Activated gamma-delta T cell treated with Interleukin-2 at 50 U/mL for 16 hours (primary cell): ENCODE results near the gene FAM50A.
A peak's percentile ranks its signal among the peaks of the same experiment; 100 is the strongest.

ENCODE experiments used
- DNase-seq: peaks from one replicate; pipeline ENCODE4 v3.0.0-alpha.2; 2020

The FAM50A gene

GRCh38 chrX:154417157-154417556 lies 26.8 kb upstream of the FAM50A start:
- DNase-seq, result no peak

- no peak for DNase-seq
Observed at GRCh38 chrX:154419189-154419588, 24.8 kb upstream of the FAM50A start.

GRCh38 chrX:154419688-154420401 lies 24.1 kb upstream of the FAM50A start:
- no peak for DNase-seq

GRCh38 chrX:154420402-154420756 lies 23.6 kb upstream of the FAM50A start:
- no peak for DNase-seq

- no peak for DNase-seq
Observed at GRCh38 chrX:154426916-154427770, 16.8 kb upstream of the FAM50A start.

- DNase-seq, result peak; percentile 86
Observed at GRCh38 chrX:154428176-154429171, 15.5 kb upstream of the FAM50A start, which contains the start of gene ATP6AP1. Gene ATP6AP1, plus strand, starts transcription at chrX:154428677. Its CDS starts 16 bp downstream, at chrX:154428693.

GRCh38 chrX:154429711-154430110 lies 14.2 kb upstream of the FAM50A start:
- DNase-seq, result no peak

- no peak for DNase-seq
Observed at GRCh38 chrX:154430479-154430878, 13.5 kb upstream of the FAM50A start.

GRCh38 chrX:154430916-154431315 lies 13.0 kb upstream of the FAM50A start:
- no peak for DNase-seq

- DNase-seq, result no peak
Observed at GRCh38 chrX:154431341-154431740, 12.6 kb upstream of the FAM50A start.

GRCh38 chrX:154432210-154432609 lies 11.7 kb upstream of the FAM50A start:
- no peak for DNase-seq

GRCh38 chrX:154433605-154434004 lies 10.3 kb upstream of the FAM50A start:
- no peak for DNase-seq

GRCh38 chrX:154434394-154435168 lies 9.4 kb upstream of the FAM50A start:
- DNase-seq, result no peak

- DNase-seq, result no peak
Observed at GRCh38 chrX:154435171-154435733, 8.7 kb upstream of the FAM50A start.

- DNase-seq, result peak; percentile 40
Observed at GRCh38 chrX:154436374-154436982, 7.5 kb upstream of the FAM50A start.

- peak; percentile 50 for DNase-seq
Observed at GRCh38 chrX:154436983-154437752, 6.8 kb upstream of the FAM50A start, which contains the start of gene GDI1. Gene GDI1, plus strand, starts transcription at chrX:154437154. Its CDS starts 101 bp downstream, at chrX:154437255.

GRCh38 chrX:154437971-154438893 lies 5.7 kb upstream of the FAM50A start:
- no peak for DNase-seq

GRCh38 chrX:154439841-154440240 lies 4.1 kb upstream of the FAM50A start:
- DNase-seq, result no peak
